Esophagus squamous epithelium (tissue), 5 donors: Measurements from ENCODE around the gene ECE1. TPM values are rescaled to one million over a fixed set of nuclear protein-coding genes. Genes with fewer than 3 reads are reported as not detected.

Experiments
- DNase-seq: peaks from one replicate; lab custom pipeline; 2025; lab: John Stamatoyannopoulos, UW
- H3K27ac ChIP-seq, 4 donors: fragments of 200-600 bp; sonication (generic); one replicate each; pipeline ENCODE4 v1.5.1; 2016 to 2019; ENCODE audit warnings: mild to moderate bottlenecking in 1 of 4
- H3K27me3 ChIP-seq, 4 donors: fragments of 200-600 bp; sonication (generic); 1 replicate in 3 of 4; 2 replicates in 1 of 4; pipeline versions ENCODE4 v1.5.1 to v1.6.0; 2017 to 2021; ENCODE audit warnings: antibody characterized with exemption in 1 of 4
- H3K36me3 ChIP-seq, 3 donors: fragments of 200-600 bp; sonication (generic); one replicate each; pipeline ENCODE4 v1.5.1; 2016 to 2019
- H3K4me1 ChIP-seq, 3 donors: fragments of 200-600 bp; sonication (generic); one replicate each; pipeline ENCODE4 v1.5.1; 2017 to 2019
- H3K4me3 ChIP-seq, 4 donors: fragments of 200-600 bp; sonication (generic); 1 replicate in 3 of 4; 2 replicates in 1 of 4; pipeline ENCODE4 v1.5.1; 2016 to 2019; ENCODE audit warnings: mild to moderate bottlenecking in 2 of 4, moderate library complexity in 1 of 4
- H3K9me3 ChIP-seq, 3 donors: fragments of 200-600 bp; sonication (generic); one replicate each; pipeline ENCODE4 v1.5.1; 2016 to 2019
- POLR2A ChIP-seq, 4 donors: fragments of 450-650 bp; IDR thresholded peaks; one replicate each; pipeline ENCODE4 v1.6.1; 2017; ENCODE audit warnings: antibody characterized with exemption in 4 of 4, mild to moderate bottlenecking in 4 of 4, moderate library complexity in 3 of 4
- WGBS, 2 donors: methylation state at CpG; one replicate each; pipeline ENCODE4 v1.1.5; 2018; 5-methylcytosine and 5-hydroxymethylcytosine counted together
- intact Hi-C: fragments of 100-400 bp; cut with DNase I; formaldehyde crosslinking; loops from one replicate; pipeline ENCODE4 v1.15.0; 2022
- total RNA-seq, 4 donors: library from RNA; depleted of rRNA; stranded (reverse); fragments of >200 nt; gene quantifications; one replicate each; pipeline ENCODE4 v1.1.0, GENCODE V29; 2016
- TF ChIP-seq, protein P1 (sequence below), 6 experiments: fragments of 450-650 bp in 4 of 6; fragments of 200-600 bp in 2 of 6; sonication (generic) in 2 of 6; IDR thresholded peaks; one replicate each; pipeline ENCODE4 v1.5.1; 2016 to 2019; ENCODE audit warnings: antibody characterized with exemption in 6 of 6, mild to moderate bottlenecking in 4 of 6, moderate library complexity in 4 of 6
- donor health status: DM: yes; HTN: yes; CAD: no.

The ECE1 gene
- total RNA-seq, 4 donors from 2014 or later = 11.3 to 42.2 (median 24.1) TPM

- peaks cover 0 to 57% (median 0%) of the 10 kb centered on the region in 3 donors for H3K36me3 ChIP-seq
- no peaks in the 10 kb centered on the region for H3K9me3 ChIP-seq
- 33 to 54% methylated on average over 9 to 15 of the region's 20 CpGs for WGBS, 2 donors
- intact Hi-C loops = no loop called here
- TF ChIP-seq, protein P1, sequence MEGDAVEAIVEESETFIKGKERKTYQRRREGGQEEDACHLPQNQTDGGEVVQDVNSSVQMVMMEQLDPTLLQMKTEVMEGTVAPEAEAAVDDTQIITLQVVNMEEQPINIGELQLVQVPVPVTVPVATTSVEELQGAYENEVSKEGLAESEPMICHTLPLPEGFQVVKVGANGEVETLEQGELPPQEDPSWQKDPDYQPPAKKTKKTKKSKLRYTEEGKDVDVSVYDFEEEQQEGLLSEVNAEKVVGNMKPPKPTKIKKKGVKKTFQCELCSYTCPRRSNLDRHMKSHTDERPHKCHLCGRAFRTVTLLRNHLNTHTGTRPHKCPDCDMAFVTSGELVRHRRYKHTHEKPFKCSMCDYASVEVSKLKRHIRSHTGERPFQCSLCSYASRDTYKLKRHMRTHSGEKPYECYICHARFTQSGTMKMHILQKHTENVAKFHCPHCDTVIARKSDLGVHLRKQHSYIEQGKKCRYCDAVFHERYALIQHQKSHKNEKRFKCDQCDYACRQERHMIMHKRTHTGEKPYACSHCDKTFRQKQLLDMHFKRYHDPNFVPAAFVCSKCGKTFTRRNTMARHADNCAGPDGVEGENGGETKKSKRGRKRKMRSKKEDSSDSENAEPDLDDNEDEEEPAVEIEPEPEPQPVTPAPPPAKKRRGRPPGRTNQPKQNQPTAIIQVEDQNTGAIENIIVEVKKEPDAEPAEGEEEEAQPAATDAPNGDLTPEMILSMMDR (IDR thresholded peaks at IDR 0.05) = no peak
- TF ChIP-seq POLR2A (IDR thresholded peaks at IDR 0.05) = no peak
- no peak for DNase-seq
- peak overlapping the region in 1 of 4 donors; percentile 43 for H3K4me3 ChIP-seq
- peaks cover 18 to 95% (median 49%) of the 10 kb centered on the region in 3 donors for H3K4me1 ChIP-seq
- peak overlapping the region; percentile 76 to 95 (median 88) for H3K27ac ChIP-seq
- H3K27me3 ChIP-seq = no peaks in the 10 kb centered on the region
These were observed 28.5 kb downstream of the ECE1 start for GRCh38 chr1:21261551-21262292.

GRCh38 chr1:21260405-21261125 lies 29.7 kb downstream of the ECE1 start:
- H3K4me3 ChIP-seq = no peak overlapping the region
- 66 to 69% methylated on average over 22 of the region's 22 CpGs for WGBS, 2 donors
- TF ChIP-seq, protein P1 (IDR thresholded peaks at IDR 0.05) = no peak
- TF ChIP-seq POLR2A (IDR thresholded peaks at IDR 0.05) = no peak
- intact Hi-C loops = no loop called here
- peaks cover 18 to 92% (median 49%) of the 10 kb centered on the region in 3 donors for H3K4me1 ChIP-seq
- no peak for DNase-seq
- H3K27me3 ChIP-seq = no peaks in the 10 kb centered on the region
- peak overlapping the region; percentile 76 to 95 (median 88) for H3K27ac ChIP-seq
- H3K36me3 ChIP-seq = peaks cover 0 to 60% (median 5%) of the 10 kb centered on the region in 3 donors
- H3K9me3 ChIP-seq = no peaks in the 10 kb centered on the region

- no peak for TF ChIP-seq POLR2A (IDR thresholded peaks at IDR 0.05)
- TF ChIP-seq, protein P1 (IDR thresholded peaks at IDR 0.05) = no peak
- H3K4me1 ChIP-seq = peaks cover 21 to 92% (median 47%) of the 10 kb centered on the region in 3 donors
- intact Hi-C loops = no loop called here
- H3K4me3 ChIP-seq = no peak overlapping the region
- WGBS, 2 donors = 67 to 69% methylated on average over 2 to 4 of the region's 5 CpGs
- H3K9me3 ChIP-seq = no peaks in the 10 kb centered on the region
- H3K36me3 ChIP-seq = peaks cover 0 to 60% (median 11%) of the 10 kb centered on the region in 3 donors
- DNase-seq = no peak
- H3K27me3 ChIP-seq = no peaks in the 10 kb centered on the region
- peak overlapping the region in 2 of 4 donors; percentile 87 to 89 for H3K27ac ChIP-seq
These were observed 30.8 kb downstream of the ECE1 start for GRCh38 chr1:21259316-21260076.

GRCh38 chr1:21258331-21259134 lies 31.7 kb downstream of the ECE1 start:
- Histone ChIP-seq H3K27me3 (no peaks in the 10 kb centered on the region), H3K4me3 (no peak overlapping the region), H3K36me3 (peaks cover 0 to 68% (median 15%) of the 10 kb centered on the region in 3 donors), H3K9me3 (no peaks in the 10 kb centered on the region), H3K4me1 (peaks cover 24 to 95% (median 49%) of the 10 kb centered on the region in 3 donors), H3K27ac (peak overlapping the region in 3 of 4 donors; percentile 52 to 64 (median 54))
- TF ChIP-seq POLR2A (IDR thresholded peaks at IDR 0.05) = no peak
- TF ChIP-seq, protein P1 (IDR thresholded peaks at IDR 0.05) = no peak
- DNase-seq = no peak
- intact Hi-C loops = no loop called here
- WGBS, 2 donors = 72 to 86% methylated on average over 7 to 9 of the region's 22 CpGs
